C4-2B (cell line): Measurements from ENCODE around the gene HTT.

Source experiments
- CTCF ChIP-seq: fragments of 450-650 bp; conservative IDR thresholded peaks from 2 replicates; pipeline ENCODE4 v1.5.1; 2017; ENCODE audit warnings: mild to moderate bottlenecking
- ZFX ChIP-seq: fragments of 450-650 bp; IDR thresholded peaks from 2 replicates; pipeline ENCODE4 v1.6.1; 2017

- TF ChIP-seq CTCF (no peak), ZFX (no peak)
Observed at GRCh38 chr4:3091464-3091863, 17.0 kb downstream of the HTT start.
